Astrocyte (in vitro differentiated cells and primary cell): ENCODE measurements around the gene FBXO17.

Source experiments
- CTCF ChIP-seq: IDR thresholded peaks from 2 replicates; pipeline ENCODE4 v1.5.1; 2011; ENCODE audit warnings: low read depth, mild to moderate bottlenecking, inconsistent platforms, low read length, moderate library complexity; ENCODE audit not compliant: insufficient read depth
- EZH2 ChIP-seq: IDR thresholded peaks from 2 replicates; pipeline ENCODE4 v1.6.1; 2012; ENCODE audit warnings: mild to moderate bottlenecking, low read length, inconsistent platforms; ENCODE audit not compliant: insufficient read depth

- TF ChIP-seq CTCF (no peak), EZH2 (no peak)
Measured at GRCh38 chr19:38922482-38922881, 53.1 kb downstream of the FBXO17 start.
